ENCODE results near the gene ADAMTS2.

Gene ADAMTS2

GRCh38 chr5:179114756-179115155 lies 230.5 kb downstream of the ADAMTS2 start:
- Histone ChIP-seq H2AK5ac (ENCODE audit: low read length) (no peak overlapping the region), H3K36me3 (ENCODE audit: control insufficient read depth in 1 of 2, insufficient read depth in 2 of 2, low read length in 2 of 2) (peaks cover 6 to 10% of the 10 kb centered on the region in 2 experiments), H3K27ac (ENCODE audit: low read depth, low read length) (no peak overlapping the region), H3K4me1 (ENCODE audit: control insufficient read depth in 1 of 2, insufficient read depth in 2 of 2, low read length in 2 of 2) (no peaks in the 10 kb centered on the region), H2BK120ac (ENCODE audit: insufficient read depth, low read length, poor library complexity) (no peak overlapping the region), H3K79me1 (ENCODE audit: low read length) (no peaks in the 10 kb centered on the region), H3K79me2 (ENCODE audit: control insufficient read depth, insufficient read depth, low read length, poor library complexity) (no peaks in the 10 kb centered on the region), H4K91ac (ENCODE audit: low read depth, low read length) (no peak overlapping the region), H2BK12ac (ENCODE audit: low read length) (no peak overlapping the region), H2BK5ac (ENCODE audit: low read depth, low read length, poor library complexity) (no peak overlapping the region), H3K9me3 (ENCODE audit: insufficient read depth, low read depth, low read length) (peaks cover 52% of the 10 kb centered on the region), H3K23ac (ENCODE audit: low read length) (no peak overlapping the region), H3K9ac (ENCODE audit: low read length) (no peak overlapping the region), H3K14ac (ENCODE audit: low read length) (no peak overlapping the region), H3K4me2 (ENCODE audit: low read length) (no peak overlapping the region), H3K18ac (ENCODE audit: low read length) (no peak overlapping the region), H3K4ac (ENCODE audit: low read depth, low read length) (no peak overlapping the region), H3K27me3 (ENCODE audit: insufficient read depth, low read length) (no peaks in the 10 kb centered on the region), H4K8ac (ENCODE audit: low read depth, low read length) (no peak overlapping the region), H4K12ac (ENCODE audit: low read depth, low read length) (no peak overlapping the region), H3K4me3 (ENCODE audit: low read depth, low read length) (no peak overlapping the region), H2AFZ (ENCODE audit: insufficient read depth, low read length, poor library complexity) (no peak overlapping the region)
- no CpG with 5 or more reads among the region's 7 CpGs for WGBS (ENCODE audit: extremely low coverage, insufficient coverage, insufficient read length)
- DNase-seq: no peak

DNA sequence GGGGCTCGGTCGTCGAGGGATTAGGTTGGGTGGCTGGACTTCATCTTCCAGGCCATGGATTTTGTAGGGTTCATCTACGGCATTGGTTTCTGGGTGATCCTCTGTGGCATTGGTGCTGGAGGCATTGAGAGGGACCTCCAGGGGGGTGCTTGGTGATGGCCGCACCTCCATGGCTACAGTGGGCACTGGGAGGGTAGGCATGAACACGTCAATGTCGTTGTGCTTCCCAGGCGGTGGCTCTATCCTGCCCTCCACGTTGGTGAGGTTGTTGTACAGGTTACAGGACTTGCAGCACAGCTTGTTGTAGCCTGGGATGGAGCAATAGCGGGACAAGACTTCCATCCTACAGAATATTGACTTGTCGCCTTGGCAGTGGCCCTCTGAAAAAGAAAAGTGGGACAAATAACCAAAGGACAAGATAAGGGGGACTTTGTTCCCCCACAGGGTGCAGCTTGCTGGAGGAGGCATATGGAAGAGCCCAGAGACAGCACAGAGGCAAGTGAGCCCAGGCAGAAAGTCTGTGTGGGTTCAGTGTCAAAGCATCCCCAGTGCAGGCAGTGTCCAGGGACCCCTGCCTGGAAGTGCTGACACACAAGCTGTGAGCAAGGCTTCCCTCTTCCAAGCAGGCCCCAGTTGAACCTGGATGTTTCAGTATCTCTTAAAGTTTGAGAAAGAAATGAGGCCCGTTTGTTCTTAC lies 231.2 kb downstream of the ADAMTS2 start:
- H3K9ac ChIP-seq (ENCODE audit: low read length): no peak overlapping the region
- H3K14ac ChIP-seq (ENCODE audit: low read length): no peak overlapping the region
- H2BK12ac ChIP-seq (ENCODE audit: low read length): no peak overlapping the region
- H3K4me3 ChIP-seq (ENCODE audit: low read depth, low read length): no peak overlapping the region
- no CpG with 5 or more reads among the region's 12 CpGs for WGBS (ENCODE audit: extremely low coverage, insufficient coverage, insufficient read length)
- no peak overlapping the region for H3K4ac ChIP-seq (ENCODE audit: low read depth, low read length)
- DNase-seq: no peak
- H3K36me3 ChIP-seq (ENCODE audit: control insufficient read depth in 1 of 2, insufficient read depth in 2 of 2, low read length in 2 of 2): peaks cover 6 to 10% of the 10 kb centered on the region in 2 experiments
- H2AFZ ChIP-seq (ENCODE audit: insufficient read depth, low read length, poor library complexity): no peak overlapping the region
- H3K4me2 ChIP-seq (ENCODE audit: low read length): no peak overlapping the region
- H3K79me2 ChIP-seq (ENCODE audit: control insufficient read depth, insufficient read depth, low read length, poor library complexity): no peaks in the 10 kb centered on the region
- H3K79me1 ChIP-seq (ENCODE audit: low read length): no peaks in the 10 kb centered on the region
- no peak overlapping the region for H2BK120ac ChIP-seq (ENCODE audit: insufficient read depth, low read length, poor library complexity)
- no peak overlapping the region for H3K18ac ChIP-seq (ENCODE audit: low read length)
- H3K27me3 ChIP-seq (ENCODE audit: insufficient read depth, low read length): no peaks in the 10 kb centered on the region
- H2AK5ac ChIP-seq (ENCODE audit: low read length): no peak overlapping the region
- no peak overlapping the region for H4K8ac ChIP-seq (ENCODE audit: low read depth, low read length)
- no peak overlapping the region for H3K27ac ChIP-seq (ENCODE audit: low read depth, low read length)
- H3K23ac ChIP-seq (ENCODE audit: low read length): no peak overlapping the region
- H4K91ac ChIP-seq (ENCODE audit: low read depth, low read length): no peak overlapping the region
- H3K9me3 ChIP-seq (ENCODE audit: insufficient read depth, low read depth, low read length): peaks cover 46% of the 10 kb centered on the region
- H2BK5ac ChIP-seq (ENCODE audit: low read depth, low read length, poor library complexity): no peak overlapping the region
- no peak overlapping the region for H4K12ac ChIP-seq (ENCODE audit: low read depth, low read length)
- no peaks in the 10 kb centered on the region for H3K4me1 ChIP-seq (ENCODE audit: control insufficient read depth in 1 of 2, insufficient read depth in 2 of 2, low read length in 2 of 2)

- DNase-seq: no peak
- no peak overlapping the region for H2BK12ac ChIP-seq (ENCODE audit: low read length)
- peaks cover 6 to 10% of the 10 kb centered on the region in 2 experiments for H3K36me3 ChIP-seq (ENCODE audit: control insufficient read depth in 1 of 2, insufficient read depth in 2 of 2, low read length in 2 of 2)
- H2AFZ ChIP-seq (ENCODE audit: insufficient read depth, low read length, poor library complexity): no peak overlapping the region
- H3K27me3 ChIP-seq (ENCODE audit: insufficient read depth, low read length): no peaks in the 10 kb centered on the region
- no peak overlapping the region for H3K4me2 ChIP-seq (ENCODE audit: low read length)
- H4K91ac ChIP-seq (ENCODE audit: low read depth, low read length): no peak overlapping the region
- no peak overlapping the region for H3K27ac ChIP-seq (ENCODE audit: low read depth, low read length)
- H3K9me3 ChIP-seq (ENCODE audit: insufficient read depth, low read depth, low read length): peaks cover 47% of the 10 kb centered on the region
- no peak overlapping the region for H4K12ac ChIP-seq (ENCODE audit: low read depth, low read length)
- no peaks in the 10 kb centered on the region for H3K79me2 ChIP-seq (ENCODE audit: control insufficient read depth, insufficient read depth, low read length, poor library complexity)
- no peak overlapping the region for H4K8ac ChIP-seq (ENCODE audit: low read depth, low read length)
- H3K79me1 ChIP-seq (ENCODE audit: low read length): no peaks in the 10 kb centered on the region
- no peak overlapping the region for H3K23ac ChIP-seq (ENCODE audit: low read length)
- H3K4ac ChIP-seq (ENCODE audit: low read depth, low read length): no peak overlapping the region
- no peak overlapping the region for H3K4me3 ChIP-seq (ENCODE audit: low read depth, low read length)
- no peak overlapping the region for H2AK5ac ChIP-seq (ENCODE audit: low read length)
- H3K18ac ChIP-seq (ENCODE audit: low read length): no peak overlapping the region
- H2BK5ac ChIP-seq (ENCODE audit: low read depth, low read length, poor library complexity): no peak overlapping the region
- no peak overlapping the region for H3K14ac ChIP-seq (ENCODE audit: low read length)
- no peak overlapping the region for H2BK120ac ChIP-seq (ENCODE audit: insufficient read depth, low read length, poor library complexity)
- no peaks in the 10 kb centered on the region for H3K4me1 ChIP-seq (ENCODE audit: control insufficient read depth in 1 of 2, insufficient read depth in 2 of 2, low read length in 2 of 2)
- no CpG with 5 or more reads among the region's 13 CpGs for WGBS (ENCODE audit: extremely low coverage, insufficient coverage, insufficient read length)
- H3K9ac ChIP-seq (ENCODE audit: low read length): no peak overlapping the region
Measured at GRCh38 chr5:179113143-179113530, 232.1 kb downstream of the ADAMTS2 start.

- no peak overlapping the region for H3K23ac ChIP-seq (ENCODE audit: low read length)
- no peak overlapping the region for H3K4me2 ChIP-seq (ENCODE audit: low read length)
- peaks cover 6 to 10% of the 10 kb centered on the region in 2 experiments for H3K36me3 ChIP-seq (ENCODE audit: control insufficient read depth in 1 of 2, insufficient read depth in 2 of 2, low read length in 2 of 2)
- DNase-seq: no peak
- no CpG with 5 or more reads among the region's 12 CpGs for WGBS (ENCODE audit: extremely low coverage, insufficient coverage, insufficient read length)
- no peak overlapping the region for H2BK5ac ChIP-seq (ENCODE audit: low read depth, low read length, poor library complexity)
- H3K18ac ChIP-seq (ENCODE audit: low read length): no peak overlapping the region
- H2BK12ac ChIP-seq (ENCODE audit: low read length): no peak overlapping the region
- H2AFZ ChIP-seq (ENCODE audit: insufficient read depth, low read length, poor library complexity): no peak overlapping the region
- H3K4ac ChIP-seq (ENCODE audit: low read depth, low read length): no peak overlapping the region
- H3K9me3 ChIP-seq (ENCODE audit: insufficient read depth, low read depth, low read length): peaks cover 47% of the 10 kb centered on the region
- no peak overlapping the region for H3K14ac ChIP-seq (ENCODE audit: low read length)
- no peaks in the 10 kb centered on the region for H3K79me1 ChIP-seq (ENCODE audit: low read length)
- H3K4me3 ChIP-seq (ENCODE audit: low read depth, low read length): no peak overlapping the region
- H4K12ac ChIP-seq (ENCODE audit: low read depth, low read length): no peak overlapping the region
- H3K27me3 ChIP-seq (ENCODE audit: insufficient read depth, low read length): no peaks in the 10 kb centered on the region
- H4K91ac ChIP-seq (ENCODE audit: low read depth, low read length): no peak overlapping the region
- H3K27ac ChIP-seq (ENCODE audit: low read depth, low read length): no peak overlapping the region
- H4K8ac ChIP-seq (ENCODE audit: low read depth, low read length): no peak overlapping the region
- H3K9ac ChIP-seq (ENCODE audit: low read length): no peak overlapping the region
- no peak overlapping the region for H2AK5ac ChIP-seq (ENCODE audit: low read length)
- no peaks in the 10 kb centered on the region for H3K79me2 ChIP-seq (ENCODE audit: control insufficient read depth, insufficient read depth, low read length, poor library complexity)
- H2BK120ac ChIP-seq (ENCODE audit: insufficient read depth, low read length, poor library complexity): no peak overlapping the region
- no peaks in the 10 kb centered on the region for H3K4me1 ChIP-seq (ENCODE audit: control insufficient read depth in 1 of 2, insufficient read depth in 2 of 2, low read length in 2 of 2)
Measured at GRCh38 chr5:179112469-179113142, 232.7 kb downstream of the ADAMTS2 start.
